Hematopoietic multipotent progenitor cell treated with erythropoietin and hydrocortisone succinate and interleukin-3 and kit ligand, for 8 days (in vitro differentiated cells): ENCODE results near the gene DCLRE1B.
A peak's percentile ranks its signal among the peaks of the same experiment; 100 is the strongest.

Source experiments
- DNase-seq: peaks from one replicate; pipeline ENCODE4 v3.0.0-alpha.2; 2015

The DCLRE1B gene

DNA sequence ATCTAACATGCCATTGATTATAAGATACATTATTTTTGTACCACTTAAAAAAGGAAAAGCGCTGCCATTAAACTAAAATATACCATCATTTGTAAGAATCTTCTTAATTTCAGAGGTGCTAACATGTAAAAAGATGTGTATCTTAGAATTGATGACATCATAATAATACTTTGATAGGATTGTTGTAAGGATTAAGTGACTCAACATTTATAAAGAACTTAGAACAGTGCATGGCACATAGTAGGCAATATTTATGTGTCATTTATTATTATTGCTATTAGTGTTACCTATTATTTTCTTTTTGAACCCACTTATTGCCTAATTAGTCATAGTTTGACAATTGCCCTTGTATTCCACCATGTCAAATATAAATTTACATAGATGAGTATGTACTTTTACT, 45.8 kb downstream of the DCLRE1B start:
- DNase-seq: no peak

DNA sequence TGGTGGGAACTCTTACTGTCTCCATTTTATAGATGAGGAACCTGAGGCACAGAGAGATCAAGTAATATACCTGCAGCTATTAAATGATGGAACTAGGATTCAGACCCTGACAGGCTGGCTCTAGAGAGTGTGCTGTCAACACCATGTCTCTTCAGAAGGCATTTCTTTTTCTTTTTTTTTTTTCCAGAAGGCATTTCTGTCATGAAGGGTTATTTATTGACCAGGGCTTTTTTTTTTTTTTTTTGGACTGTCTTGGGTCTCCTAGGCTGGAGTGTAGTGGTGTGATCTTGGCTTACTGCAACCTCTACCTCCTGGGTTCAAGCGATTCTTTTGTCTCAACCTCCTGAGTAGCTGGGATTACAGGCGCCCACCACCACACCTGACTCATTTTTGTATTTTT, 46.6 kb downstream of the DCLRE1B start:
- DNase-seq: no peak

DNA sequence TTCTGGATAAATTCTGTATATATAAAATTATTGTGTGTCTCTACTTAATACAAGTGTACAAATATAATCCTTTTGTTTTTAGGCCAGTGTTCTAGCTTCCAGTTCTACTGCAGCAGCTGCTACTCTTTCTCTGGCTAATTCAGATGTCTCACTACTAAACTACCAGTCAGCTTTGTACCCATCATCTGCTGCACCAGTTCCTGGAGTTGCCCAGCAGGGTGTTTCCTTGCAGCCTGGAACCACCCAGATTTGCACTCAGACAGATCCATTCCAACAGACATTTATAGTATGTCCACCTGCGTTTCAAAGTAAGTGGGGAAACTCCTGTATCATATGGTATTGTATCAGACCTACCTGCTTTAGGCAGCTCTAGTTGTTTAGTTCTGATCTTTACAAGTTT, 52.9 kb downstream of the DCLRE1B start:
- DNase-seq: no peak

DNA sequence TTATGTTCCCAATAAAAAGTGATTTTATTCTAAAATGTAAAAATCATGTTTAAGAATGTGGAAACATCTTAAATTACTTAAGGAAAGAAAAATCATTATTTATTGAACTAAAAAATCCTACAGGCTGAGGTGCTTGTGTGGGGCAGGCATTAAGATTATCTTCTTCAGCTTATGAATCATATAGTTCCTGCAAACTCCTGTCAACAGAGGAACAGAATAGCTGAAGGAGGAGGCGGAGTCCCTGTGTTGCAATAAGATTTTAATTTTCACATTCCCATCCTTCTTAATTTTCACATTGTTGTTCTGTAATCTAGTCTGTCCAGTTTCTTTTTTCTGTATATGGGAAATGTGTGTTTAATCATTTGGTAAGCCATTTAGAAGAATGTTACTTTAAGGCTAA, 53.6 kb downstream of the DCLRE1B start:
- no peak for DNase-seq

DNA sequence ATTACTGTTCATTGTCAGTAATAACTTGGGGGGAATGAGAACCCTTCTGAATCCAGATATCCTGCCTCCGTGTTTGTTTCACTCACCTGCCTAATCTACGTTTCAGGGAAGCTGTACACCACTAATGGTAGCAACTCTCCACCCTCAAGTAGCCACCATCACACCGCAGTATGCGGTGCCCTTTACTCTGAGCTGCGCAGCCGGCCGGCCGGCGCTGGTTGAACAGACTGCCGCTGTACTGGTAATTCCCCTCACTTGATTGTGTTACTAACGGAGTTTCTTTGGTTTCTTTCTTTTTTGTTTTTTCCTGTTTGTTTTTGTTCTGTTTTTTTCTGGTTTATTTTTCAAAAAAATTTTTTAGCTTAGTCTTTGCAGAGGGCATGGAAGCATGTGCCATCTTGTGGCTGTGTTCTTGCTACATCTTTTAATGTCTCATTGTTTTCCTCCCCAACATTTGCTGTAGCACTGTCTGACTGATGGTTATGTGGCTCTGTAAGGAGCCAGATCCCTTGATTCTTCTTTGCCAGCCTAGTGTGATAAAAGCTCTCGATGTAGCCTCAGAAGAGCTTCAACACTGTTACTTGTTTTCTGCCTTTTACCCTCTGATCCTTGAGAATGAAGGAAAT, 58.3 kb downstream of the DCLRE1B start:
- DNase-seq: peak; percentile 24
